Muscle of leg (tissue), 11 donors: Measurements from ENCODE around the gene FH. TPM values are rescaled to one million over a fixed set of nuclear protein-coding genes. Genes with fewer than 3 reads are reported as not detected.

Source experiments
- DNase-seq: peaks from one replicate; pipeline ENCODE4 v3.0.0; 2013
- H3K27ac ChIP-seq: one replicate; pipeline ENCODE4 v1.5.1; 2013; ENCODE audit warnings: mild to moderate bottlenecking, low read length, control low read depth
- H3K27me3 ChIP-seq: one replicate; pipeline ENCODE4 v1.6.1; 2013; ENCODE audit warnings: low read length; ENCODE audit not compliant: control insufficient read depth, insufficient read depth
- H3K36me3 ChIP-seq: one replicate; pipeline ENCODE4 v1.6.1; 2013; ENCODE audit warnings: low read length; ENCODE audit not compliant: control insufficient read depth, insufficient read depth
- H3K4me1 ChIP-seq: one replicate; pipeline ENCODE4 v1.6.1; 2013; ENCODE audit warnings: low read length; ENCODE audit not compliant: control insufficient read depth, insufficient read depth
- H3K4me3 ChIP-seq: one replicate; pipeline ENCODE4 v1.5.1; 2013; ENCODE audit warnings: low read length, control low read depth
- H3K9me3 ChIP-seq: replicated peaks from 2 replicates; pipeline ENCODE4 v1.6.1; 2013; ENCODE audit warnings: low read depth, low read length; ENCODE audit not compliant: control insufficient read depth
- WGBS: methylation state at CpG from one replicate; pipeline ENCODE4 v1.1.5; 2013; ENCODE audit warnings: missing lambda C conversion rate; ENCODE audit not compliant: insufficient coverage; 5-methylcytosine and 5-hydroxymethylcytosine counted together
- polyA plus RNA-seq, 8 donors: library from polyadenylated mRNA; unstranded; fragments of 120-200 nt; gene quantifications; one replicate each; pipeline versions ENCODE4 v1.2.1 to v1.2.3, GENCODE V29; 2013; ENCODE audit warnings: inconsistent platforms in 1 of 8, low replicate concordance in 1 of 8; ENCODE audit not compliant: insufficient read length in 8 of 8, insufficient read depth in 1 of 8
- total RNA-seq: library from RNA; stranded (reverse); fragments of 120-200 nt; gene quantifications from one replicate; pipeline ENCODE4 v1.2.4, GENCODE V29; 2013

FH gene
- total and polyA plus RNA-seq, 9 donors, result 53.8 to 72.1 (median 64.4) TPM

GRCh38 chr1:241531195-241532161, 11.9 kb upstream of the FH start:
- peak overlapping the region; percentile 28 for H3K4me3 ChIP-seq
- peaks cover 3% of the 10 kb centered on the region for H3K27me3 ChIP-seq
- H3K27ac ChIP-seq, result peak overlapping the region; percentile 5
- H3K9me3 ChIP-seq, result no peaks in the 10 kb centered on the region
- no peaks in the 10 kb centered on the region for H3K4me1 ChIP-seq
- no CpG with 5 or more reads among the region's 11 CpGs for WGBS
- H3K36me3 ChIP-seq, result no peaks in the 10 kb centered on the region
- DNase-seq, result peak; percentile 73

GRCh38 chr1:241527146-241527545, 7.6 kb upstream of the FH start:
- H3K4me3 ChIP-seq, result no peak overlapping the region
- H3K9me3 ChIP-seq, result no peaks in the 10 kb centered on the region
- H3K27me3 ChIP-seq, result no peaks in the 10 kb centered on the region
- no peaks in the 10 kb centered on the region for H3K4me1 ChIP-seq
- no peaks in the 10 kb centered on the region for H3K36me3 ChIP-seq
- H3K27ac ChIP-seq, result no peak overlapping the region
- no peak for DNase-seq
- 40% methylated on average over 1 of the region's 3 CpGs for WGBS

- no peak for DNase-seq
- Histone ChIP-seq H3K27me3 (no peaks in the 10 kb centered on the region), H3K36me3 (no peaks in the 10 kb centered on the region), H3K9me3 (no peaks in the 10 kb centered on the region), H3K27ac (no peak overlapping the region), H3K4me3 (no peak overlapping the region), H3K4me1 (no peaks in the 10 kb centered on the region)
- WGBS, result no CpG with 5 or more reads among the region's 3 CpGs
These were observed 5.5 kb upstream of the FH start for GRCh38 chr1:241525026-241525425.

GRCh38 chr1:241521718-241522117, 2.2 kb upstream of the FH start:
- Histone ChIP-seq H3K36me3 (no peaks in the 10 kb centered on the region), H3K27me3 (no peaks in the 10 kb centered on the region), H3K4me1 (no peaks in the 10 kb centered on the region), H3K27ac (no peak overlapping the region), H3K4me3 (no peak overlapping the region), H3K9me3 (no peaks in the 10 kb centered on the region)
- WGBS, result no CpG with 5 or more reads among the region's 2 CpGs
- DNase-seq, result no peak

- DNase-seq, result no peak
- peaks cover 5% of the 10 kb centered on the region for H3K36me3 ChIP-seq
- no peaks in the 10 kb centered on the region for H3K27me3 ChIP-seq
- peak overlapping the region; percentile 86 for H3K4me3 ChIP-seq
- H3K9me3 ChIP-seq, result no peaks in the 10 kb centered on the region
- peak overlapping the region; percentile 77 for H3K27ac ChIP-seq
- WGBS, result no CpG with 5 or more reads among the region's 6 CpGs
- H3K4me1 ChIP-seq, result no peaks in the 10 kb centered on the region
These were observed 518 bp upstream of the FH start for GRCh38 chr1:241520080-241520465.

GRCh38 chr1:241518476-241519307, 863 bp downstream of the FH start:
- Histone ChIP-seq H3K4me1 (no peaks in the 10 kb centered on the region), H3K27me3 (no peaks in the 10 kb centered on the region), H3K27ac (peak overlapping the region; percentile 89), H3K9me3 (no peaks in the 10 kb centered on the region), H3K36me3 (peaks cover 6% of the 10 kb centered on the region), H3K4me3 (peak overlapping the region; percentile 86)
- WGBS, result 2% methylated on average over 20 of the region's 28 CpGs
- peak; percentile 2 for DNase-seq

- Histone ChIP-seq H3K36me3 (peaks cover 20% of the 10 kb centered on the region), H3K9me3 (no peaks in the 10 kb centered on the region), H3K27me3 (no peaks in the 10 kb centered on the region), H3K27ac (no peak overlapping the region), H3K4me3 (no peak overlapping the region), H3K4me1 (no peaks in the 10 kb centered on the region)
- no peak for DNase-seq
- WGBS, result 83% methylated on average over 2 of the region's 5 CpGs
These were observed 6.2 kb downstream of the FH start for GRCh38 chr1:241513378-241513777.

GRCh38 chr1:241507189-241507863, 12.2 kb downstream of the FH start:
- no peak overlapping the region for H3K27ac ChIP-seq
- WGBS, result no CpG with 5 or more reads among the region's 2 CpGs

GRCh38 chr1:241503444-241503843, 16.1 kb downstream of the FH start:
- no peak overlapping the region for H3K4me3 ChIP-seq
- 100% methylated on average over 1 of the region's 6 CpGs for WGBS
- no peak overlapping the region for H3K27ac ChIP-seq
- no peak for DNase-seq
- H3K27me3 ChIP-seq, result no peaks in the 10 kb centered on the region
- peaks cover 39% of the 10 kb centered on the region for H3K36me3 ChIP-seq
- no peaks in the 10 kb centered on the region for H3K4me1 ChIP-seq
- no peaks in the 10 kb centered on the region for H3K9me3 ChIP-seq

More at GRCh38 chr1:241507189-241507863, 12.2 kb downstream of the FH start:
- Histone ChIP-seq H3K27me3 (no peaks in the 10 kb centered on the region), H3K9me3 (no peaks in the 10 kb centered on the region), H3K4me1 (no peaks in the 10 kb centered on the region), H3K4me3 (no peak overlapping the region), H3K36me3 (peaks cover 47% of the 10 kb centered on the region)
- no peak for DNase-seq

GRCh38 chr1:241499910-241500309, 19.6 kb downstream of the FH start:
- DNase-seq, result peak; percentile 14
- no peaks in the 10 kb centered on the region for H3K4me1 ChIP-seq
- no peaks in the 10 kb centered on the region for H3K9me3 ChIP-seq
- H3K36me3 ChIP-seq, result peaks cover 46% of the 10 kb centered on the region
- no peaks in the 10 kb centered on the region for H3K27me3 ChIP-seq
- no peak overlapping the region for H3K27ac ChIP-seq
- WGBS, result no CpG with 5 or more reads among the region's 2 CpGs
- H3K4me3 ChIP-seq, result no peak overlapping the region
